ENCODE measurements around the gene TLE3. TPM values are rescaled to one million over a fixed set of nuclear protein-coding genes. Genes with fewer than 3 reads are reported as not detected.

Gene TLE3
- total RNA-seq, 4 donors from 2014 or later, result 130 to 176 (median 140) TPM

DNA sequence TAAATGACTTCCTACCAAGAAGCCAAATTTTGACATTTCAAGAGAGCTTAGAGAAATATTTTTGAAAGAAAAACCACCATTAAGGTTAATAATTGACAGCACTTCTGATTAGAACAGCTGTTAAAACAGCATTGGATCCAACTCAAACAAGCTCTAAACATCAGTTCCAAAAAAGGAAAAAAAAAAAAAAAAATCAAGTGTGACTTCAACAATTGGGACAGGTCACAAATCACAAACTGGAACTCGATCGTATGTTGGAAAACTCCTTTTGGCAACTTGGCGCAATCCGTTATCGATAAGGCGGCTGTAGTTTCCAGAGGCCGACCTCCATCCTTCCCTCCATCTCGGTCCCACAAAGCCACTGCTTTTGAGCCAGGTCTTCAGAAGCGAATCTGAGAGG is 17.8 kb downstream of the TLE3 start:
- DNase-seq, result no peak
- Histone ChIP-seq H3K9me3 (no peaks in the 10 kb centered on the region), H3K4me1 (peaks cover 3 to 17% (median 9%) of the 10 kb centered on the region in 4 donors), H3K36me3 (peaks cover 0 to 60% (median 0%) of the 10 kb centered on the region in 3 donors), H3K27ac (no peak overlapping the region), H3K27me3 (no peaks in the 10 kb centered on the region), H3K4me3 (no peak overlapping the region)
- TF ChIP-seq POLR2A (IDR thresholded peaks at IDR 0.05), result no peak
- TF ChIP-seq, protein P1, sequence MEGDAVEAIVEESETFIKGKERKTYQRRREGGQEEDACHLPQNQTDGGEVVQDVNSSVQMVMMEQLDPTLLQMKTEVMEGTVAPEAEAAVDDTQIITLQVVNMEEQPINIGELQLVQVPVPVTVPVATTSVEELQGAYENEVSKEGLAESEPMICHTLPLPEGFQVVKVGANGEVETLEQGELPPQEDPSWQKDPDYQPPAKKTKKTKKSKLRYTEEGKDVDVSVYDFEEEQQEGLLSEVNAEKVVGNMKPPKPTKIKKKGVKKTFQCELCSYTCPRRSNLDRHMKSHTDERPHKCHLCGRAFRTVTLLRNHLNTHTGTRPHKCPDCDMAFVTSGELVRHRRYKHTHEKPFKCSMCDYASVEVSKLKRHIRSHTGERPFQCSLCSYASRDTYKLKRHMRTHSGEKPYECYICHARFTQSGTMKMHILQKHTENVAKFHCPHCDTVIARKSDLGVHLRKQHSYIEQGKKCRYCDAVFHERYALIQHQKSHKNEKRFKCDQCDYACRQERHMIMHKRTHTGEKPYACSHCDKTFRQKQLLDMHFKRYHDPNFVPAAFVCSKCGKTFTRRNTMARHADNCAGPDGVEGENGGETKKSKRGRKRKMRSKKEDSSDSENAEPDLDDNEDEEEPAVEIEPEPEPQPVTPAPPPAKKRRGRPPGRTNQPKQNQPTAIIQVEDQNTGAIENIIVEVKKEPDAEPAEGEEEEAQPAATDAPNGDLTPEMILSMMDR (IDR thresholded peaks at IDR 0.05), result no peak

DNA sequence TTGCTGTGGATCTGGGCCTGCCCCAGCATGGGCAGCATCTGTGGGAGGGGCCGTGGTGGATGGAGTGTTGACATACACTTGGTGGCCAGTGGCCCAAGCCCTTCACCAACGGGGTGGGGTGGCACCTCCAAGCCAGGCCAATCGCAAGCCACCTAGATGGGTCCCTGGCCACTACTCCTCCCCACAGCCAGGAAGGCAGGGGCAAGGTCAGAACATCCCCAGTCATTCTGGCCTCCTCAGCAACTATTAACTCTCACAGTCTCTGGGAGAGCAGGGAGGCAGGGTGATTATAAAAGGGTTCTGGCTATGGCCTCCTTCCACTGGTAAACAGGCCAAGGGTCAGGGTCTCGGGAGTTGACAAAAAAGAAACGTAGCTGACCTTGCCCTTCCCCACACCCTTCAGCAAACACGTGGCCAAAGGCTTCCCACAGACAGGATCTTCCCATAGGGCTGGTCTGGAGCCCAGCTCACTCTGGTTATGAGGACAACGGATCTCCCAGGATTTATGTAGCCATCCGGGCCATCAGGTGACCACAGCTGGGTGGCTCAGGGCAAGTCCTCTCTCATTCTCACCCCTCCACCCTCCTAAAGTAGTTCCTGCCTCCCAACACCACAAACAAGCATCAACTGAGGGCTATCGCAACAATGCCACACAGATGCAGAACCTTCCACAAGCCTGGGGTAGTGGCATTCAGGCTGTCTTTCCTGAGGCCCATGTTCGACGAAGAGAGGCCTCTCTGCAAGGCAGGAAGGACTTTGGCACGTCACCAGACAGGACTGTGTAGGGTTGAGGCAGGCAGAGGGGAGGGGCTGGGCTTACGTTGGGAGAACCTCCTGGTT is 18.9 kb downstream of the TLE3 start:
- Histone ChIP-seq H3K27me3 (no peaks in the 10 kb centered on the region), H3K4me1 (peaks cover 0 to 17% (median 5%) of the 10 kb centered on the region in 4 donors), H3K9me3 (no peaks in the 10 kb centered on the region), H3K4me3 (no peak overlapping the region), H3K27ac (peak overlapping the region in 1 of 4 donors; percentile 22), H3K36me3 (peaks cover 0 to 71% (median 0%) of the 10 kb centered on the region in 3 donors)
- peak in 1 of 3 donors; percentile 73 for DNase-seq
- no peak for TF ChIP-seq POLR2A (IDR thresholded peaks at IDR 0.05)
- TF ChIP-seq, protein P1 (IDR thresholded peaks at IDR 0.05), result no peak

DNA sequence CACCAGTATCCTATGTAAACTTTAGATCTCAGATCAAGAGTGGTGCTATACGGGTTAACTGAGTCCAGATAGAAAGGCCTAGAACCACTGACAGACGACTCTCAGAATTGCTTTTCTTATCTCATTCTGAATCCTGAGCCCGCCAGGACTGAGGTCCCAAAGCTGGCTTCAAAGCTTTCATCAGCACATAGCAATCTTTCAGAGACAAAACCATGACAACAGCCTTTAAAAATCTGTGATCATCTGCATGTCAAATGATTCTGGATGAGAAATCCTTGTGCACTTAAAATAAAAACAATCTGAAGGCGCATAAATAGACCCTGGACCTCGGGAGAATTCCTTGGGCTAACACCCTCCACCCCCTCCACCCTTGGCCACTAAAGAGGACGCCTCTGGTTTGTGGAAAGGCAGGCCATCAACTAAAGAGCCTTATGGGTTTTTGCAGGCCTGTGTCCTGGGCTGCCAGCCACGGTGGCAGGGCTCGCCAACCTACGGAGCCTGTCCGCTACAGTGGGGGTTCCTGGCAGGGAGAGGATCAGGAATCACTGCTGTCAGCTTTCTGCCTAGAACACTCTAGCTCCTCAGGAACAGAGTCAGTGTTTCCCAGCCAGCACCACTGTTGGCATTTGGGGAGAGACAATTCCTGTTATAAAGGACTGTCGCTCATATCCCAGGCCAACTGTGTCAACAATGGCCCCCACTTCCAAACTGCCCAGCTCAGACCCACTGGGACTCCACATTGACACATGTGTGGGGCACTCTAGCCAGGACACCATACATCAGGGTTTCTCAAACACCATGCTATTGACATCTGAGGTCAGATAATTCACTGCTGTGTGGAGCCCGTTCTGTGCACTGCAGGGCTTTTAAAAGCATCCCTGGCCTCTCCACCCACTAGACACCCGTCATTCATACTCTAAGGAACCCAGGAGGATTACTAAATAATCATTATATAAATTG is 20.2 kb downstream of the TLE3 start:
- no peaks in the 10 kb centered on the region for H3K27me3 ChIP-seq
- TF ChIP-seq, protein P1 (IDR thresholded peaks at IDR 0.05), result no peak
- no peak for TF ChIP-seq POLR2A (IDR thresholded peaks at IDR 0.05)
- no peaks in the 10 kb centered on the region for H3K9me3 ChIP-seq
- H3K4me3 ChIP-seq, result no peak overlapping the region
- H3K4me1 ChIP-seq, result peaks cover 0 to 17% (median 4%) of the 10 kb centered on the region in 4 donors
- peaks cover 0 to 72% (median 0%) of the 10 kb centered on the region in 3 donors for H3K36me3 ChIP-seq
- no peak overlapping the region for H3K27ac ChIP-seq
- no peak for DNase-seq

DNA sequence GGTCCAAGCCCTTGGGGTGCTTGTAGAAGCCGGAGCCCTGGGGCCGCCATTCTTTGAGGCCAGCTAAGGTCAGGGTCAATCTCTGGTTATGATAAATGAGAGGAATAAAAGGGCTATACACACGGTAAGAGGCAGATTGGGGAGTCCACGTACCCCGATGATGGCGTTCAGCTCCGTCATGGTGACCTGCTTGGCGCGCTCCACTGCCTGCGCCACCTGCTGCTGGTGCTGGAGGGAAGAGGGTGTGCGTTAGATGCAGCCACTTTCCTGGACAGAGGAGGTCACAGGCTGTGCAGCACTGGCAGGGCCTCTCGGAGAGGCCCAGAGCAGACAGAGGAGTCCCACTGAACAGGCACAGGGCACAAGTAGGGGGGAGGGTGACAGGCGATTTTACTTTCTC is 23.3 kb downstream of the TLE3 start:
- Histone ChIP-seq H3K27ac (no peak overlapping the region), H3K9me3 (no peaks in the 10 kb centered on the region), H3K36me3 (peaks cover 0 to 83% (median 0%) of the 10 kb centered on the region in 3 donors), H3K4me3 (no peak overlapping the region), H3K4me1 (peaks cover 0 to 10% (median 4%) of the 10 kb centered on the region in 4 donors), H3K27me3 (no peaks in the 10 kb centered on the region)
- DNase-seq, result no peak
- TF ChIP-seq, protein P1 (IDR thresholded peaks at IDR 0.05), result no peak
- no peak for TF ChIP-seq POLR2A (IDR thresholded peaks at IDR 0.05)

DNA sequence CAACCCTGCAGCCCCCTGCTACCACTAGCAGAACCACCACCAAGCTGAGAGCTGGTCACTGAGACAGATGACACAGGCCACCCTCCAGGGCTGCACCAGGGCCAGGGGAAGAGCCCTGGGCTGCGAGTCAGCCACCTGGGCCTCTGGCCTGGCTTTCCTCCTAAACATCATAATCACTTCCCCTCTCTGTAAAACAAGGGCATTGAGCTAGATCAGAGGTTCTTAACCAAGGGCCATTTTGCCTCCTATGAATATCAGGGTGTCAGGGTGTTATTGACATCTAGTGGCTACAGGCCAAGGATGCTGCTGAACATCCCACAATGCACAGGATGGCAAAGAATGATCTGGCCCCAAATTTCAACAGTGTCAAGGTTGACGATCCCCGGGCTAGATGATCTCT is 25.2 kb downstream of the TLE3 start:
- H3K27me3 ChIP-seq, result no peaks in the 10 kb centered on the region
- peaks cover 0 to 8% (median 0%) of the 10 kb centered on the region in 4 donors for H3K4me1 ChIP-seq
- H3K36me3 ChIP-seq, result peaks cover 0 to 93% (median 0%) of the 10 kb centered on the region in 3 donors
- H3K9me3 ChIP-seq, result no peaks in the 10 kb centered on the region
- TF ChIP-seq, protein P1 (IDR thresholded peaks at IDR 0.05), result peak in 1 of 6 experiments; percentile 32
- TF ChIP-seq POLR2A (IDR thresholded peaks at IDR 0.05), result no peak
- DNase-seq, result no peak
- peak overlapping the region in 1 of 4 donors; percentile 51 for H3K27ac ChIP-seq
- no peak overlapping the region for H3K4me3 ChIP-seq

All from Peyer's patch (tissue), 4 donors.